ENCODE data around the gene GUCY1A2.

GRCh38 chr11:107050121-107050520 is 31.8 kb upstream of the GUCY1A2 start:
- TF ChIP-seq CTCF (IDR thresholded peaks at IDR 0.05) = no peak
- no peak for TF ChIP-seq POLR2A (IDR thresholded peaks at IDR 0.05)
